Measurements from ENCODE around the gene IPCEF1.

The IPCEF1 gene

GRCh38 chr6:154301839-154302752, 54.5 kb downstream of the IPCEF1 start:
- DNase-seq (peak; percentile 13), ATAC-seq (peak; percentile 95)
- peak overlapping the region; percentile 27 for H3K27ac Mint-ChIP-seq
- peaks cover under 1% of the 10 kb centered on the region for H3K9me3 Mint-ChIP-seq
- no peaks in the 10 kb centered on the region for H3K27me3 Mint-ChIP-seq
- peaks cover 21% of the 10 kb centered on the region for H3K4me1 Mint-ChIP-seq
- no peak overlapping the region for H3K4me3 Mint-ChIP-seq
- H3K36me3 Mint-ChIP-seq (ENCODE audit: low read depth) = no peaks in the 10 kb centered on the region

DNA sequence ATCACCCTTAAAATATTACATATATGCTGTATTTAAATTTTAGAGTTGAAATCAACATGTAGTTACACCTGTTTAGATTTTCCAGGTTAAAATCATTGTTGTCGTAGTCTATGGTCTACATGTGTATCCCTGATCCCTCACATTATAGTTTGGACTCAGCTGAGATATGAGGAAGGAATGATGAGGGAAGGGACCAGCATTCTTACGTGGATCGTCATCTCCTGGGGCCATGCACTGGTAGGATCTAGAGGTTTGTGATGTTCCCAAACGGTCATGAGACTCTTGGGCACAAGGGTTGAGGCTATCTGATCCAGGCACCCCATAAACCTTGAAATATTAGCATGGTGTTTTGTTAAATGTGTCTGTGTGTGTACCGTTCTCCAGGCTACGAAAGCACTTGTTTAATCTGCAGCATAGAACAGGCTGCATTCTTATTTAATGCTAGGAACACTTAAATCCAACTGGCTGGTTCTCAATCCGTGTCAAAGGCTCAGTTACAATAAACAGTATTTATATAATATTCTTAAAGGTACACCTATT, 55.4 kb downstream of the IPCEF1 start:
- H3K27ac Mint-ChIP-seq = no peak overlapping the region

GRCh38 chr6:154298297-154298696, 58.3 kb downstream of the IPCEF1 start:
- H3K4me3 Mint-ChIP-seq = no peak overlapping the region
- no peak overlapping the region for H3K27ac Mint-ChIP-seq
- peaks cover 16% of the 10 kb centered on the region for H3K4me1 Mint-ChIP-seq
- H3K27me3 Mint-ChIP-seq = no peaks in the 10 kb centered on the region
- no peak for DNase-seq
- no peaks in the 10 kb centered on the region for H3K36me3 Mint-ChIP-seq (ENCODE audit: low read depth)
- no peaks in the 10 kb centered on the region for H3K9me3 Mint-ChIP-seq
- no peak for ATAC-seq

More for the DNA sequence above, 55.4 kb downstream of the IPCEF1 start:
- H3K36me3 Mint-ChIP-seq (ENCODE audit: low read depth) = no peaks in the 10 kb centered on the region
- H3K4me3 Mint-ChIP-seq = no peak overlapping the region
- H3K9me3 Mint-ChIP-seq = no peaks in the 10 kb centered on the region
- H3K27me3 Mint-ChIP-seq = no peaks in the 10 kb centered on the region
- peaks cover 21% of the 10 kb centered on the region for H3K4me1 Mint-ChIP-seq
- DNase-seq (no peak), ATAC-seq (no peak)

DNA sequence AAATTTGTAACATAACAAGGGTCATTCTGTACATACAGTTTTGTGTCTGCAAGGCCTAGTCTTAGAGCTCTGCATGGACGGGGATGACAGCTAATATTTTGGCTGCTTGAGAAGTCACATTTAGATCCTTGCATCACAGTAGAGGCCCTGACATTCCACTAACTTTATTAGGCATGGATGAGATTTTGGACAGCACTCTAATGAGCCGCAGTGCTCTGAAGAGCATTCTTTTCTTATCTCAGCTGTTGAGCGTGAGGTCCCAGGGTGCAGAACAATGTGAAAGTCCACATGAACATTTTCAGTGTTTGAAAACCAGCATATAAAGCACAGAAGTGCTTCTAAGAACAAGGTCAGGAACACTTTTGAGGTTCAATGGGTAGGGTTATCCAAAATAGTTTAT, 58.9 kb downstream of the IPCEF1 start:
- Mint-ChIP-seq H3K36me3 (ENCODE audit: low read depth) (no peaks in the 10 kb centered on the region), H3K27ac (no peak overlapping the region), H3K27me3 (no peaks in the 10 kb centered on the region), H3K4me1 (peaks cover 14% of the 10 kb centered on the region), H3K4me3 (no peak overlapping the region), H3K9me3 (no peaks in the 10 kb centered on the region)
- no peak for DNase-seq
- ATAC-seq = no peak

GRCh38 chr6:154297210-154297609, 59.4 kb downstream of the IPCEF1 start:
- ATAC-seq (no peak), DNase-seq (no peak)
- no peak overlapping the region for H3K4me3 Mint-ChIP-seq
- H3K36me3 Mint-ChIP-seq (ENCODE audit: low read depth) = no peaks in the 10 kb centered on the region
- H3K4me1 Mint-ChIP-seq = peaks cover 10% of the 10 kb centered on the region
- no peak overlapping the region for H3K27ac Mint-ChIP-seq
- no peaks in the 10 kb centered on the region for H3K27me3 Mint-ChIP-seq
- H3K9me3 Mint-ChIP-seq = no peaks in the 10 kb centered on the region

GRCh38 chr6:154295733-154296132, 60.9 kb downstream of the IPCEF1 start:
- no peaks in the 10 kb centered on the region for H3K27me3 Mint-ChIP-seq
- H3K4me1 Mint-ChIP-seq = no peaks in the 10 kb centered on the region
- no peak overlapping the region for H3K27ac Mint-ChIP-seq
- H3K36me3 Mint-ChIP-seq (ENCODE audit: low read depth) = no peaks in the 10 kb centered on the region
- no peak for DNase-seq
- no peak overlapping the region for H3K4me3 Mint-ChIP-seq
- ATAC-seq = no peak
- H3K9me3 Mint-ChIP-seq = no peaks in the 10 kb centered on the region

DNA sequence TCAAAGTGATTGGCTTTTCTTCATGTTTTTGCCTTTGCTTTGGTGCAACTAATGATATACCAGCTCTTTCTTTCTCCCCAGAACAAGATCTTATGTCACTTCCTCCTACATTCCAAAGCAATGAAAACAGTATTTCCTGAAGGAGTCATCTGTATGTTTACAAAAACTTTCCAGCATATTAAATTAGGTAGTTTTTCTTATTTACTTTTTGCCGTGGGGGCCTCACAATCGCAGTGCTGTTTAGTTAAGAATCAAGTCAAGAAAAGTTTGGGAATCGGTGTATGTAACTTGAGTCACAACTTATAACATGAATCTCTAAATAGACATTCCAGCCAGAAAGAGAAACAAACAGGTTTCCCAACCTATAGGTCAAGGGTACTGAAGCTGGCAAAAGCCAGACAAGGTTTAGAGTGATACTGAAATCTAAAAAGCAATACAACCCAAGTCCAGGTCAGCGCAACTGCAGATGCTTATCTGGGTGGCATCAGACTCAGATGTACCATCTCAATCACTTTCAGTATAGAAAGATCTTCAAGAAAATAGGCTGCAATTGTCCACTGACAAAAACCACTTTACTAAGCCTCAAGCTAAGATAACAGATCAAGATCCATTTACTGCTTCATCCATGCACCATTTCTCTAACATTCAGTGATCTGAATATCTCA, 63.6 kb downstream of the IPCEF1 start:
- Mint-ChIP-seq H3K27me3 (no peaks in the 10 kb centered on the region), H3K4me3 (no peak overlapping the region), H3K9me3 (no peaks in the 10 kb centered on the region), H3K4me1 (peaks cover 8% of the 10 kb centered on the region), H3K27ac (no peak overlapping the region), H3K36me3 (ENCODE audit: low read depth) (peaks cover 2% of the 10 kb centered on the region)
- ATAC-seq (no peak), DNase-seq (no peak)

DNA sequence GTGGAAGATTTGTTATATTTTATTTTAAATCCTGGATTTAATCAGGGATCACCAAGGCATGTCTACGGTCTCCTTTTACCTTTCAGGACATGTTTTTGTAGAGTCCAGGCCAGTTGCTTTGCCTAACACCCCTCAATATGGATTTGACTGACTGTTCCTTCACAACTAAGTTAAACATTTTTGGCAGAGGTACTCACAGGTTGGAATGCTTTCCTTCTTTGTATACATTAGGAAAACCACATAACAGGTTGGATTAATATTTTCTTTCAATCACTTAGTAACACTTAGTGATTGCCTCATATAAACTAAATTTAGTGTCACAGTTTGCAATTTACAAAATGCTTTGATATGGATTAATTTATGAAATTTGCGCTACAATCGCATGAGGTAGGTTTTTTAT, 64.5 kb downstream of the IPCEF1 start:
- peaks cover 11% of the 10 kb centered on the region for H3K4me1 Mint-ChIP-seq
- no peak for ATAC-seq
- peaks cover 2% of the 10 kb centered on the region for H3K36me3 Mint-ChIP-seq (ENCODE audit: low read depth)
- no peaks in the 10 kb centered on the region for H3K9me3 Mint-ChIP-seq
- no peaks in the 10 kb centered on the region for H3K27me3 Mint-ChIP-seq
- H3K4me3 Mint-ChIP-seq = no peak overlapping the region
- H3K27ac Mint-ChIP-seq = no peak overlapping the region
- no peak for DNase-seq

GRCh38 chr6:154289818-154290508, 66.6 kb downstream of the IPCEF1 start:
- H3K27me3 Mint-ChIP-seq = no peaks in the 10 kb centered on the region
- H3K36me3 Mint-ChIP-seq (ENCODE audit: low read depth) = peaks cover 2% of the 10 kb centered on the region
- no peak overlapping the region for H3K27ac Mint-ChIP-seq
- DNase-seq (no peak), ATAC-seq (peak; percentile 24)
- H3K9me3 Mint-ChIP-seq = peaks cover 4% of the 10 kb centered on the region
- H3K4me1 Mint-ChIP-seq = peaks cover 18% of the 10 kb centered on the region
- no peak overlapping the region for H3K4me3 Mint-ChIP-seq

GRCh38 chr6:154285826-154286225, 70.8 kb downstream of the IPCEF1 start:
- H3K4me1 Mint-ChIP-seq = peaks cover 18% of the 10 kb centered on the region
- H3K4me3 Mint-ChIP-seq = no peak overlapping the region
- DNase-seq (no peak), ATAC-seq (no peak)
- H3K27ac Mint-ChIP-seq = no peak overlapping the region
- peaks cover 4% of the 10 kb centered on the region for H3K9me3 Mint-ChIP-seq
- H3K27me3 Mint-ChIP-seq = no peaks in the 10 kb centered on the region
- H3K36me3 Mint-ChIP-seq (ENCODE audit: low read depth) = peaks cover 2% of the 10 kb centered on the region

- DNase-seq (no peak), ATAC-seq (no peak)
- Mint-ChIP-seq H3K4me1 (peaks cover 11% of the 10 kb centered on the region), H3K27me3 (no peaks in the 10 kb centered on the region), H3K9me3 (peaks cover 4% of the 10 kb centered on the region), H3K4me3 (no peak overlapping the region), H3K27ac (no peak overlapping the region), H3K36me3 (ENCODE audit: low read depth) (no peaks in the 10 kb centered on the region)
Measured at GRCh38 chr6:154284313-154284853, 72.2 kb downstream of the IPCEF1 start.

DNA sequence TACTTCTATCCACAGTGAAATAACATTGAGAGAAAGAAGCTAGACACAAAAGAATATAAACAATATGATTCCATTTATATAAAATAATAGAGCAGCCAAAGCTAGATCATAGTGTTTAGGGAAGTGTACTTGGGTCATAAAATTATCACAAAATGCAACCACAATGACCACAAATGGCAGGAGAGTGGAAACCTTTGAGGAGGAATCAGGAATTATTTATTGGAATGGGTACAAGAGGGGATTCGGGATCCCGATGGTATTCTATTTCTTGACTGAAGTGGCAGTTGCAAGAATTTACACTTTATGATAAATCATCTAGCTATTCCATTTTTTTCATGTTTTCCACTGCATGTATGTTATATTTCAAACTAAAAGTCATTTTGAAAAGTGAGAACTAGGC, 76.1 kb downstream of the IPCEF1 start:
- no peak overlapping the region for H3K27ac Mint-ChIP-seq
- no peaks in the 10 kb centered on the region for H3K9me3 Mint-ChIP-seq
- ATAC-seq (no peak), DNase-seq (no peak)
- H3K4me3 Mint-ChIP-seq = no peak overlapping the region
- peaks cover 28% of the 10 kb centered on the region for H3K4me1 Mint-ChIP-seq
- H3K36me3 Mint-ChIP-seq (ENCODE audit: low read depth) = no peaks in the 10 kb centered on the region
- no peaks in the 10 kb centered on the region for H3K27me3 Mint-ChIP-seq

- DNase-seq = peak; percentile 30
- H3K9me3 Mint-ChIP-seq = no peaks in the 10 kb centered on the region
- no peaks in the 10 kb centered on the region for H3K36me3 Mint-ChIP-seq (ENCODE audit: low read depth)
- no peaks in the 10 kb centered on the region for H3K27me3 Mint-ChIP-seq
- peaks cover 42% of the 10 kb centered on the region for H3K4me1 Mint-ChIP-seq
- H3K27ac Mint-ChIP-seq = peak overlapping the region; percentile 74
- ATAC-seq = peak; percentile 67
- H3K4me3 Mint-ChIP-seq = peak overlapping the region; percentile 56
Measured at GRCh38 chr6:154277629-154278017, 79.0 kb downstream of the IPCEF1 start.
